HepG2 (cell line): ENCODE results near the gene CBFA2T2. TPM values are rescaled to one million over a fixed set of nuclear protein-coding genes. Genes with fewer than 3 reads are reported as not detected.
A peak's percentile ranks its signal among the peaks of the same experiment; 100 is the strongest.

Experiments
- ELF4 ChIP-seq: sonication (generic); formaldehyde crosslinking; IDR thresholded peaks from 2 replicates; pipeline ENCODE4 v1.5.0; 2020; ENCODE audit warnings: missing genetic modification reagents, mild to moderate bottlenecking, moderate library complexity, borderline replicate concordance
- FOXA3 ChIP-seq: IDR thresholded peaks from 2 replicates; pipeline ENCODE4 v1.6.1; 2016; ENCODE audit warnings: missing genetic modification reagents, missing compliant biosample characterization
- GABPB1 ChIP-seq: IDR thresholded peaks from 2 replicates; pipeline ENCODE4 v1.6.1; 2016; ENCODE audit warnings: mild to moderate bottlenecking, missing genetic modification reagents, moderate library complexity, missing compliant biosample characterization
- HNRNPLL ChIP-seq: fragments of 200-400 bp; formaldehyde crosslinking; IDR thresholded peaks from 2 replicates; pipeline ENCODE4 v1.6.1; 2017; ENCODE audit warnings: mild to moderate bottlenecking, low read depth, low read length; ENCODE audit not compliant: poor library complexity, severe bottlenecking
- JUNB ChIP-seq: sonication (generic); formaldehyde crosslinking; IDR thresholded peaks from 2 replicates; pipeline ENCODE4 v1.8.0; 2022; ENCODE audit warnings: missing genetic modification reagents, mild to moderate bottlenecking, borderline replicate concordance
- MTF2 ChIP-seq: sonication (generic); formaldehyde crosslinking; IDR thresholded peaks from 2 replicates; pipeline ENCODE4 v1.5.0; 2020; ENCODE audit warnings: missing genetic modification reagents, borderline replicate concordance
- NFKB2 ChIP-seq: sonication (generic); formaldehyde crosslinking; IDR thresholded peaks from 2 replicates; pipeline ENCODE4 v1.4.0; 2020; ENCODE audit warnings: missing genetic modification reagents, borderline replicate concordance
- POGZ ChIP-seq: sonication (generic); formaldehyde crosslinking; IDR thresholded peaks from 2 replicates; pipeline ENCODE4 v1.4.0; 2020; ENCODE audit warnings: mild to moderate bottlenecking, missing genetic modification reagents
- SAFB2 ChIP-seq: sonication (generic); formaldehyde crosslinking; IDR thresholded peaks from 2 replicates; pipeline ENCODE4 v1.5.1; 2020; ENCODE audit warnings: missing genetic modification reagents, low read depth, mild to moderate bottlenecking, borderline replicate concordance
- SOX5 ChIP-seq: IDR thresholded peaks from 2 replicates; pipeline ENCODE4 v1.6.1; 2016; ENCODE audit warnings: borderline replicate concordance
- TEAD3 ChIP-seq: optimal IDR thresholded peaks from 2 replicates; pipeline ENCODE3; 2016; ENCODE audit warnings: borderline replicate concordance
- ZNF230 ChIP-seq: sonication (generic); formaldehyde crosslinking; IDR thresholded peaks from 2 replicates; pipeline ENCODE4 v1.4.0; 2020; ENCODE audit warnings: mild to moderate bottlenecking, missing genetic modification reagents
- ZNF235 ChIP-seq: sonication (generic); formaldehyde crosslinking; IDR thresholded peaks from 2 replicates; pipeline ENCODE4 v1.8.1; 2023; ENCODE audit warnings: mild to moderate bottlenecking, missing genetic modification reagents, borderline replicate concordance
- ZNF652 ChIP-seq: IDR thresholded peaks from 2 replicates; pipeline ENCODE4 v1.6.1; 2016; ENCODE audit warnings: low read depth, borderline replicate concordance
- polyA plus RNA-seq, 8 experiments: library from polyadenylated mRNA; depleted of rRNA in 3 of 8; stranded (reverse) in 7 of 8; unstranded in 1 of 8; fragments of >200 nt; fragmentation: Illumina TruSeq in 4 of 8; extraction: Trizol in 4 of 8; gene quantifications; 2 replicates each; pipeline versions ENCODE4 v1.2.1 to v1.2.3, GENCODE V29; 2011 to 2016; ENCODE audit warnings: low read depth in 4 of 8, missing spikeins in 1 of 8, mixed read lengths in 1 of 8; ENCODE audit not compliant: insufficient read depth in 1 of 8
- total RNA-seq, 5 experiments: library from RNA; depleted of rRNA; stranded (reverse); fragments of >200 nt; fragmentation: Illumina TruSeq; extraction: Trizol; gene quantifications; 2 replicates each; pipeline ENCODE4 v1.2.3, GENCODE V29; 2016; ENCODE audit warnings: low read depth in 1 of 5
- TF ChIP-seq, protein P1 (sequence below): sonication (generic); formaldehyde crosslinking; IDR thresholded peaks from 2 replicates; pipeline ENCODE4 v1.9.0; 2022; ENCODE audit warnings: missing genetic modification reagents, mild to moderate bottlenecking, borderline replicate concordance
- TF ChIP-seq, protein P2 (sequence below): sonication (generic); formaldehyde crosslinking; IDR thresholded peaks from 2 replicates; pipeline ENCODE4 v1.9.0; 2021; ENCODE audit warnings: missing genetic modification reagents, mild to moderate bottlenecking, borderline replicate concordance
- TF ChIP-seq, protein P3 (sequence below): sonication (generic); formaldehyde crosslinking; conservative IDR thresholded peaks from 2 replicates; pipeline ENCODE4 v1.8.1; 2023; ENCODE audit warnings: missing genetic modification reagents
- TF ChIP-seq, protein P4 (sequence below): sonication (generic); formaldehyde crosslinking; IDR thresholded peaks from 2 replicates; pipeline ENCODE4 v1.4.0; 2020; ENCODE audit warnings: missing genetic modification reagents, mild to moderate bottlenecking, borderline replicate concordance

Gene CBFA2T2
- total and polyA plus RNA-seq, 2 of the 13 experiments (the other 11 are each of a cell fraction or from before 2014, with no cell fraction given) = 6.3 to 21.2 TPM

DNA sequence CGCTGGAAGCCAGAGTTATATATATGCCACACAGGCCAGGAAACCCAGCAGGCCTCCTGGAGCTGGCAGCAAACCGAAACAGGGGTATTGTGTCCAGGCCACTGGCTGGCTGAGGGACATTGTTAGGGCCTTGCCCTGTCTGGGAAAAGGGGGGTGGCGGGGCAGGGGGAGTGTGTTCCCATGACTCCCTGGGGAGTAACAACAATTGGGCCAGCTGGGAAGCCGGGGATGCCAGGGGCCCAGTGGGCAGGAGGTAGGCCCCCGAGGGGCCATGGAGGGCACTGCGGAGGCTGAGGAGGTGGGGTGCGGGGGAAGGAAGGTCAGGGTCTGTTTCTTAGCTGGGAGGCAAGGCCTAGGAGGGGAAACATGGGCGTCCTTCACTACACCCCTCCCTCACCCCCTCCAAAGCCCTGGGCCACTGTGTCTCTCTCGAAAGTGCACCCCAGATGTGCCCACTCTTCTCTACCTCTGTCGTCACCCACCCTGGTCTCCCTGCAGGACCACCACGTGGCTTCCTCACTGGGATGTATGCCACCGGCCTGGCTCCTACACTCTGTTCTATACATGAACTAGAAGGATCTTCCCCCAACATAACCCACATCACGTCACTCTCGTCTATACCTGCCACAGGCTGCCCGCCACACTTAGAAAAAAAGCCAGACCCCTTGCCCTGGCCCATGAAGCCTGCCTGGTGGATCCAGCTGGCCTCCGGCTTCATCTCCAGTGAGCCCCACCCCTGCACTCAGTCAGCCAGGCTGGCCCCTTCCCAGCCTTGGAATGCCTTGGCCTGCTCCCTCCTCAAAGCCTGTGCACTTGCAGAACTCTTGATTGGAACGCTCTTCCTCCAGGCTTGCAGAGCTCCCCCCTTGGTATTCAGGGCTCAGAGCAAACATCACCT, 204.1 kb downstream of the CBFA2T2 start (continued):
- TF ChIP-seq MTF2 (CRISPR knock-in tag) (no peak), JUNB (CRISPR knock-in tag) (no peak), GABPB1 (CRISPR knock-in tag) (no peak), ZNF652 (CRISPR knock-in tag) (no peak), ELF4 (CRISPR knock-in tag) (no peak), HNRNPLL (peak; percentile 24), SOX5 (CRISPR knock-in tag) (no peak), NFKB2 (CRISPR knock-in tag) (0 out of 2 replicates have a peak, but pooled peaks have one; percentile 45), TEAD3 (peak; percentile 46), ZNF235 (CRISPR knock-in tag) (no peak), POGZ (CRISPR knock-in tag) (0 out of 2 replicates have a peak, but pooled peaks have one; percentile 14), ZNF230 (no peak), FOXA3 (CRISPR knock-in tag) (no peak), SAFB2 (0 out of 2 replicates have a peak, but pooled peaks have one; percentile 35)
- TF ChIP-seq, protein P1, sequence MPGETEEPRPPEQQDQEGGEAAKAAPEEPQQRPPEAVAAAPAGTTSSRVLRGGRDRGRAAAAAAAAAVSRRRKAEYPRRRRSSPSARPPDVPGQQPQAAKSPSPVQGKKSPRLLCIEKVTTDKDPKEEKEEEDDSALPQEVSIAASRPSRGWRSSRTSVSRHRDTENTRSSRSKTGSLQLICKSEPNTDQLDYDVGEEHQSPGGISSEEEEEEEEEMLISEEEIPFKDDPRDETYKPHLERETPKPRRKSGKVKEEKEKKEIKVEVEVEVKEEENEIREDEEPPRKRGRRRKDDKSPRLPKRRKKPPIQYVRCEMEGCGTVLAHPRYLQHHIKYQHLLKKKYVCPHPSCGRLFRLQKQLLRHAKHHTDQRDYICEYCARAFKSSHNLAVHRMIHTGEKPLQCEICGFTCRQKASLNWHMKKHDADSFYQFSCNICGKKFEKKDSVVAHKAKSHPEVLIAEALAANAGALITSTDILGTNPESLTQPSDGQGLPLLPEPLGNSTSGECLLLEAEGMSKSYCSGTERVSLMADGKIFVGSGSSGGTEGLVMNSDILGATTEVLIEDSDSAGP (CRISPR knock-in tag) = 0 out of 2 replicates have a peak, but pooled peaks have one; percentile 14
- TF ChIP-seq, protein P2, sequence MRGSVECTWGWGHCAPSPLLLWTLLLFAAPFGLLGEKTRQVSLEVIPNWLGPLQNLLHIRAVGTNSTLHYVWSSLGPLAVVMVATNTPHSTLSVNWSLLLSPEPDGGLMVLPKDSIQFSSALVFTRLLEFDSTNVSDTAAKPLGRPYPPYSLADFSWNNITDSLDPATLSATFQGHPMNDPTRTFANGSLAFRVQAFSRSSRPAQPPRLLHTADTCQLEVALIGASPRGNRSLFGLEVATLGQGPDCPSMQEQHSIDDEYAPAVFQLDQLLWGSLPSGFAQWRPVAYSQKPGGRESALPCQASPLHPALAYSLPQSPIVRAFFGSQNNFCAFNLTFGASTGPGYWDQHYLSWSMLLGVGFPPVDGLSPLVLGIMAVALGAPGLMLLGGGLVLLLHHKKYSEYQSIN = no peak
- TF ChIP-seq, protein P3, sequence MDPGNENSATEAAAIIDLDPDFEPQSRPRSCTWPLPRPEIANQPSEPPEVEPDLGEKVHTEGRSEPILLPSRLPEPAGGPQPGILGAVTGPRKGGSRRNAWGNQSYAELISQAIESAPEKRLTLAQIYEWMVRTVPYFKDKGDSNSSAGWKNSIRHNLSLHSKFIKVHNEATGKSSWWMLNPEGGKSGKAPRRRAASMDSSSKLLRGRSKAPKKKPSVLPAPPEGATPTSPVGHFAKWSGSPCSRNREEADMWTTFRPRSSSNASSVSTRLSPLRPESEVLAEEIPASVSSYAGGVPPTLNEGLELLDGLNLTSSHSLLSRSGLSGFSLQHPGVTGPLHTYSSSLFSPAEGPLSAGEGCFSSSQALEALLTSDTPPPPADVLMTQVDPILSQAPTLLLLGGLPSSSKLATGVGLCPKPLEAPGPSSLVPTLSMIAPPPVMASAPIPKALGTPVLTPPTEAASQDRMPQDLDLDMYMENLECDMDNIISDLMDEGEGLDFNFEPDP (CRISPR knock-in tag) = no peak
- TF ChIP-seq, protein P4, sequence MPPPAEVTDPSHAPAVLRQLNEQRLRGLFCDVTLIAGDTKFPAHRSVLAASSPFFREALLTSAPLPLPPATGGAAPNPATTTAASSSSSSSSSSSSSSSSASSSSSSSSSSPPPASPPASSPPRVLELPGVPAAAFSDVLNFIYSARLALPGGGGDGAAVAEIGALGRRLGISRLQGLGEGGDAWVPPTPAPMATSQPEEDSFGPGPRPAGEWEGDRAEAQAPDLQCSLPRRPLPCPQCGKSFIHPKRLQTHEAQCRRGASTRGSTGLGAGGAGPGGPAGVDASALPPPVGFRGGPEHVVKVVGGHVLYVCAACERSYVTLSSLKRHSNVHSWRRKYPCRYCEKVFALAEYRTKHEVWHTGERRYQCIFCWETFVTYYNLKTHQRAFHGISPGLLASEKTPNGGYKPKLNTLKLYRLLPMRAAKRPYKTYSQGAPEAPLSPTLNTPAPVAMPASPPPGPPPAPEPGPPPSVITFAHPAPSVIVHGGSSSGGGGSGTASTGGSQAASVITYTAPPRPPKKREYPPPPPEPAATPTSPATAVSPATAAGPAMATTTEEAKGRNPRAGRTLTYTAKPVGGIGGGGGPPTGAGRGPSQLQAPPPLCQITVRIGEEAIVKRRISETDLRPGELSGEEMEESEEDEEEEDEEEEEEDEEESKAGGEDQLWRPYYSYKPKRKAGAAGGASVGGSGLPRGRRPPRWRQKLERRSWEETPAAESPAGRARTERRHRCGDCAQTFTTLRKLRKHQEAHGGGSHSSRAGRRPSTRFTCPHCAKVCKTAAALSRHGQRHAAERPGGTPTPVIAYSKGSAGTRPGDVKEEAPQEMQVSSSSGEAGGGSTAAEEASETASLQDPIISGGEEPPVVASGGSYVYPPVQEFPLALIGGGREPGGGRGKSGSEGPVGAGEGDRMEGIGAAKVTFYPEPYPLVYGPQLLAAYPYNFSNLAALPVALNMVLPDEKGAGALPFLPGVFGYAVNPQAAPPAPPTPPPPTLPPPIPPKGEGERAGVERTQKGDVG = peak; percentile 32; the same call in 1 of the 2 replicates
